Endothelial cell of umbilical vein (primary cell): ENCODE data around the gene LTBP1. TPM values are rescaled to one million over a fixed set of nuclear protein-coding genes. Genes with fewer than 3 reads are reported as not detected.

ENCODE experiments used
- BruUV-seq: library from RNA; stranded (reverse); fragments of 400-500 nt; replicated peaks from 2 replicates; lab custom pipeline; 2021; lab: Mats Ljungman, UMichigan
- CTCF ChIA-PET: fragments of 300-600, 350-600 bp; sonication (Branson Sonifier 250); formaldehyde crosslinking; loops from one replicate; lab custom pipeline; 2021; ENCODE audit warnings: antibody characterized with exemption, inconsistent platforms; lab: Charles Lee
- POLR2A ChIA-PET: fragments of 300-600, 350-600 bp; sonication (Branson Sonifier 250); formaldehyde crosslinking; loops from one replicate; lab custom pipeline; 2021; ENCODE audit warnings: antibody characterized with exemption, inconsistent platforms; lab: Charles Lee
- DNase-seq: peaks from one replicate; pipeline ENCODE4 v3.0.0-alpha.2; 2011; ENCODE audit warnings: low read depth, low spot score
- FAIRE-seq: peaks from 2 replicates; lab custom pipeline; 2011; peaks lifted over from hg19 to GRCh38; lab: Jason Lieb, UNC
- H2AFZ ChIP-seq: 2 replicates; pipeline ENCODE4 v1.6.0; 2012; ENCODE audit warnings: low read depth, low read length, control low read depth, inconsistent platforms
- H3K27ac ChIP-seq: 2 replicates; pipeline ENCODE4 v1.5.1; 2011; ENCODE audit warnings: low read depth, mild to moderate bottlenecking, control low read depth, low read length, moderate library complexity; ENCODE audit not compliant: insufficient read depth
- H3K27me3 ChIP-seq, 2 experiments: 2 replicates each; pipeline versions ENCODE4 v1.6.0 to v1.6.1; 2011; ENCODE audit warnings: low read length in 2 of 2, mixed read lengths in 1 of 2; ENCODE audit not compliant: control insufficient read depth in 2 of 2, insufficient read depth in 2 of 2
- H3K36me3 ChIP-seq, 2 experiments: 2 replicates in 1 of 2; 3 replicates in 1 of 2; pipeline ENCODE4 v1.5.1; 2011; ENCODE audit warnings: low read length in 2 of 2, mild to moderate bottlenecking in 1 of 2, moderate library complexity in 1 of 2; ENCODE audit not compliant: control insufficient read depth in 2 of 2, insufficient read depth in 2 of 2; ENCODE audit errors: extremely low read depth in 1 of 2
- H3K4me1 ChIP-seq: 3 replicates; pipeline ENCODE4 v1.5.1; 2011; ENCODE audit warnings: mild to moderate bottlenecking, low read length; ENCODE audit not compliant: control insufficient read depth, insufficient read depth; ENCODE audit errors: extremely low read depth
- H3K4me2 ChIP-seq: 2 replicates; pipeline ENCODE4 v1.6.1; 2011; ENCODE audit warnings: low read length, control low read depth, mixed read lengths; ENCODE audit not compliant: insufficient read depth
- H3K4me3 ChIP-seq, 3 experiments: fragments of 200-600 bp in 1 of 3; sonication (generic), shearing (Covaris generic) in 1 of 3; replicated peaks in 1 of 3; 2 replicates each; pipeline ENCODE4 v1.5.1; 2011 to 2016; ENCODE audit warnings: control low read depth in 3 of 3, low read length in 3 of 3, mild to moderate bottlenecking in 2 of 3, inconsistent platforms in 1 of 3, low read depth in 1 of 3, moderate library complexity in 1 of 3; ENCODE audit not compliant: insufficient read depth in 1 of 3
- H3K79me2 ChIP-seq: 2 replicates; pipeline ENCODE4 v1.6.0; 2012; ENCODE audit warnings: low read length, inconsistent platforms; ENCODE audit not compliant: control insufficient read depth, insufficient read depth
- H3K9ac ChIP-seq: replicated peaks from 2 replicates; pipeline ENCODE3; 2011; ENCODE audit warnings: low read length, control low read depth; ENCODE audit not compliant: insufficient read depth; ENCODE audit errors: extremely low read depth
- H3K9me1 ChIP-seq: replicated peaks from 3 replicates; pipeline ENCODE4 v1.6.0; 2011; ENCODE audit warnings: mild to moderate bottlenecking, low read length; ENCODE audit not compliant: control insufficient read depth, insufficient read depth; ENCODE audit errors: extremely low read depth
- H3K9me3 ChIP-seq: replicated peaks from 2 replicates; pipeline ENCODE4 v1.5.1; 2012; ENCODE audit warnings: low read length, inconsistent platforms; ENCODE audit not compliant: control insufficient read depth, insufficient read depth
- H4K20me1 ChIP-seq: replicated peaks from 2 replicates; pipeline ENCODE3; 2011; ENCODE audit warnings: mild to moderate bottlenecking, low read length; ENCODE audit not compliant: control insufficient read depth, insufficient read depth; ENCODE audit errors: extremely low read depth
- EZH2 ChIP-seq: IDR thresholded peaks from 2 replicates; pipeline ENCODE4 v1.6.1; 2012; ENCODE audit warnings: borderline replicate concordance, low read depth, mild to moderate bottlenecking, moderate library complexity, low read length, inconsistent platforms; ENCODE audit not compliant: severe bottlenecking
- FOS ChIP-seq: IDR thresholded peaks from 2 replicates; pipeline ENCODE4 v1.6.1; 2011; ENCODE audit warnings: mild to moderate bottlenecking, low read length, moderate library complexity, borderline replicate concordance; ENCODE audit not compliant: insufficient read depth
- GATA2 ChIP-seq: IDR thresholded peaks from 2 replicates; pipeline ENCODE4 v1.7.0; 2011; ENCODE audit warnings: low read depth, mild to moderate bottlenecking, moderate library complexity, mixed read lengths, low read length; ENCODE audit not compliant: insufficient read length, insufficient read depth
- JUN ChIP-seq: IDR thresholded peaks from 2 replicates; pipeline ENCODE4 v1.6.1; 2011; ENCODE audit warnings: borderline replicate concordance, low read depth; ENCODE audit not compliant: insufficient read length, insufficient read depth
- MYC ChIP-seq: IDR thresholded peaks from one replicate; pipeline ENCODE4 v1.6.1; 2011; ENCODE audit warnings: mild to moderate bottlenecking, low read depth, low read length
- POLR2A ChIP-seq: IDR thresholded peaks from 2 replicates; pipeline ENCODE4 v1.6.1; 2012; ENCODE audit warnings: low read depth, mild to moderate bottlenecking, control low read depth, low read length
- POLR2AphosphoS5 ChIP-seq: IDR thresholded peaks from 2 replicates; pipeline ENCODE4 v1.6.1; 2012; ENCODE audit warnings: low read depth, mild to moderate bottlenecking, control low read depth, low read length, moderate library complexity; ENCODE audit not compliant: insufficient read depth
- dilution Hi-C: fragments of 300-500 bp; cut with MboI; formaldehyde crosslinking; loops from one replicate; pipeline ENCODE4 v1.15.0; 2019; ENCODE audit warnings: low sequenced_read_pairs; ENCODE audit not compliant: extremely low pct_ligation_motif_present
- intact Hi-C: fragments of 100-400 bp; cut with micrococcal nuclease; formaldehyde crosslinking; loops from one replicate; pipeline ENCODE4 v1.10.0; 2022
- polyA plus RNA-seq, 4 experiments: library from polyadenylated mRNA; depleted of rRNA in 3 of 4; stranded (reverse) in 3 of 4; unstranded in 1 of 4; fragments of >200 nt; gene quantifications; 2 replicates each; pipeline versions ENCODE4 v1.2.1 to v1.2.3, GENCODE V29; 2011 to 2012; ENCODE audit warnings: missing spikeins in 1 of 4
- total RNA-seq: library from RNA; stranded (reverse); gene quantifications from 2 replicates; pipeline ENCODE4 v1.2.3, GENCODE V29; 2021
- TF ChIP-seq, protein P1 (sequence below), 2 donors: IDR thresholded peaks; 1 replicate in 1 of 2; 2 replicates in 1 of 2; pipeline ENCODE4 v1.5.1; 2011; ENCODE audit warnings: low read length in 2 of 2, mild to moderate bottlenecking in 2 of 2, moderate library complexity in 2 of 2, control low read depth in 1 of 2, inconsistent platforms in 1 of 2, low read depth in 1 of 2; ENCODE audit not compliant: insufficient read depth in 1 of 2; ENCODE audit errors: extremely low read depth in 1 of 2
- TF ChIP-seq, protein P2 (sequence below): IDR thresholded peaks from 2 replicates; pipeline ENCODE4 v1.6.1; 2011; ENCODE audit not compliant: insufficient read depth, insufficient read length

LTBP1 gene
- total and polyA plus RNA-seq, 2 donors (not counting 3 experiments of a cell fraction or from before 2014, with no cell fraction given): 57.4 to 68.2 TPM

DNA sequence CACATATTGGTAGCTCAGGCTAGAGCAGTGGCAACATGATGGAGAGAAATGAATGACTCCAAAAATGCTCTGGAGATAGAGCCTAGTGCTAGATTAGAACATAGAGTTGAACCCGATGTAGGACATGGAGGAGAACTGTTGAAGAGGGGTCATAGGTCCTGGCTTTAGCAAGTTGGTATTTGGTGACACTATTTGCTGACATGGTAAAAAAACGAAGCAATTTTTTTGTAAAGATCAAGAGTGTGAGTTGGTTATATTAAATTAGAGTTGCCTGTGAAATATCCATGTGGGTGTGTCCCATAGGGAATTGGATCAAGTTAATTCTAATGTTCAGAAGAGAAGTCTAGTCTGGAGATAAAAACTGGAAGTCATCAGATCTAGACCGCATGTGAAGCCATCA is 386.7 kb downstream of the LTBP1 start:
- Histone ChIP-seq H3K9me3 (no peaks in the 10 kb centered on the region), H3K27ac (no peak overlapping the region), H3K9ac (no peak overlapping the region), H3K79me2 (no peaks in the 10 kb centered on the region), H3K9me1 (no peaks in the 10 kb centered on the region), H3K27me3 (no peaks in the 10 kb centered on the region), H3K4me3 (no peak overlapping the region), H3K36me3 (no peaks in the 10 kb centered on the region), H3K4me2 (no peak overlapping the region), H3K4me1 (peaks cover 10% of the 10 kb centered on the region), H2AFZ (no peak overlapping the region), H4K20me1 (no peaks in the 10 kb centered on the region)
- BruUV-seq: no TSS peak
- DNase-seq (no peak), FAIRE-seq (no peak)
- intact Hi-C loops (no loop called here), dilution Hi-C loops (no loop called here)
- ChIA-PET CTCF (interaction anchor here (1.0 kb wide), 1 partner anchor 15 kb away, joined by 4 read pairs; no protein-coding TSS in a partner anchor), POLR2A (interaction anchor here (0.7 kb wide), 1 partner anchor 264 kb away, joined by 4 read pairs; no protein-coding TSS in a partner anchor)
- TF ChIP-seq, protein P1, sequence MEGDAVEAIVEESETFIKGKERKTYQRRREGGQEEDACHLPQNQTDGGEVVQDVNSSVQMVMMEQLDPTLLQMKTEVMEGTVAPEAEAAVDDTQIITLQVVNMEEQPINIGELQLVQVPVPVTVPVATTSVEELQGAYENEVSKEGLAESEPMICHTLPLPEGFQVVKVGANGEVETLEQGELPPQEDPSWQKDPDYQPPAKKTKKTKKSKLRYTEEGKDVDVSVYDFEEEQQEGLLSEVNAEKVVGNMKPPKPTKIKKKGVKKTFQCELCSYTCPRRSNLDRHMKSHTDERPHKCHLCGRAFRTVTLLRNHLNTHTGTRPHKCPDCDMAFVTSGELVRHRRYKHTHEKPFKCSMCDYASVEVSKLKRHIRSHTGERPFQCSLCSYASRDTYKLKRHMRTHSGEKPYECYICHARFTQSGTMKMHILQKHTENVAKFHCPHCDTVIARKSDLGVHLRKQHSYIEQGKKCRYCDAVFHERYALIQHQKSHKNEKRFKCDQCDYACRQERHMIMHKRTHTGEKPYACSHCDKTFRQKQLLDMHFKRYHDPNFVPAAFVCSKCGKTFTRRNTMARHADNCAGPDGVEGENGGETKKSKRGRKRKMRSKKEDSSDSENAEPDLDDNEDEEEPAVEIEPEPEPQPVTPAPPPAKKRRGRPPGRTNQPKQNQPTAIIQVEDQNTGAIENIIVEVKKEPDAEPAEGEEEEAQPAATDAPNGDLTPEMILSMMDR (IDR thresholded peaks at IDR 0.05; ENCODE audit: extremely low read depth in 1 of 2, insufficient read depth in 1 of 2, low read depth in 1 of 2, low read length in 2 of 2): no peak
- TF ChIP-seq EZH2 (no peak), GATA2 (no peak), MYC (no peak), POLR2AphosphoS5 (no peak), FOS (no peak), JUN (no peak), POLR2A (no peak)
- TF ChIP-seq, protein P2, sequence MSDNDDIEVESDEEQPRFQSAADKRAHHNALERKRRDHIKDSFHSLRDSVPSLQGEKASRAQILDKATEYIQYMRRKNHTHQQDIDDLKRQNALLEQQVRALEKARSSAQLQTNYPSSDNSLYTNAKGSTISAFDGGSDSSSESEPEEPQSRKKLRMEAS: no peak
